Bronchial epithelial cell (primary cell): ENCODE measurements around the gene FASN. TPM values are rescaled to one million over a fixed set of nuclear protein-coding genes. Genes with fewer than 3 reads are reported as not detected.

Source experiments
- DNase-seq: peaks from one replicate; pipeline ENCODE4 v3.0.0-alpha.2; 2010; ENCODE audit warnings: low read depth
- FAIRE-seq: peaks from 2 replicates; lab custom pipeline; 2011; peaks lifted over from hg19 to GRCh38; lab: Jason Lieb, UNC
- H3K27me3 ChIP-seq: 2 replicates; pipeline ENCODE4 v1.5.1; 2011; ENCODE audit warnings: low read length; ENCODE audit not compliant: control insufficient read depth, insufficient read depth
- H3K36me3 ChIP-seq: 2 replicates; pipeline ENCODE4 v1.5.1; 2011; ENCODE audit warnings: low read length; ENCODE audit not compliant: control insufficient read depth, insufficient read depth
- H3K4me3 ChIP-seq: 2 replicates; pipeline ENCODE4 v1.5.1; 2011; ENCODE audit warnings: mild to moderate bottlenecking, low read depth, low read length, control low read depth
- CTCF ChIP-seq: IDR thresholded peaks from 2 replicates; pipeline ENCODE4 v1.5.1; 2011; ENCODE audit warnings: mild to moderate bottlenecking, moderate library complexity, low read length, control low read depth, inconsistent platforms; ENCODE audit not compliant: insufficient read depth, severe bottlenecking
- total RNA-seq: library from RNA; depleted of rRNA; stranded (reverse); fragments of >200 nt; gene quantifications from 2 replicates; pipeline ENCODE4 v1.2.1, GENCODE V29; 2014

Gene FASN
- total RNA-seq, 1 donor from 2014 or later = 37.1 TPM

GRCh38 chr17:82065193-82065637, 32.8 kb downstream of the FASN start:
- FAIRE-seq (no peak), DNase-seq (no peak)
- peaks cover 28% of the 10 kb centered on the region for H3K36me3 ChIP-seq
- H3K27me3 ChIP-seq = no peaks in the 10 kb centered on the region
- peak overlapping the region; percentile 75 for H3K4me3 ChIP-seq
- TF ChIP-seq CTCF = no peak

- TF ChIP-seq CTCF = no peak
- Histone ChIP-seq H3K27me3 (no peaks in the 10 kb centered on the region), H3K4me3 (peak overlapping the region; percentile 75), H3K36me3 (peaks cover 32% of the 10 kb centered on the region)
- FAIRE-seq (no peak), DNase-seq (peak; percentile 20)
Observed at GRCh38 chr17:82064433-82065192, 33.4 kb downstream of the FASN start.

GRCh38 chr17:82063424-82064415, 34.3 kb downstream of the FASN start:
- Histone ChIP-seq H3K27me3 (no peaks in the 10 kb centered on the region), H3K36me3 (peaks cover 37% of the 10 kb centered on the region), H3K4me3 (no peak overlapping the region)
- no peak for DNase-seq
- no peak for TF ChIP-seq CTCF
- FAIRE-seq = no peak

- DNase-seq (no peak), FAIRE-seq (no peak)
- TF ChIP-seq CTCF = no peak
- peaks cover 39% of the 10 kb centered on the region for H3K36me3 ChIP-seq
- H3K4me3 ChIP-seq = no peak overlapping the region
- no peaks in the 10 kb centered on the region for H3K27me3 ChIP-seq
Observed at GRCh38 chr17:82062984-82063368, 35.1 kb downstream of the FASN start.

GRCh38 chr17:82062076-82062983, 35.7 kb downstream of the FASN start:
- H3K36me3 ChIP-seq = peaks cover 39% of the 10 kb centered on the region
- DNase-seq = no peak
- FAIRE-seq = no peak
- H3K27me3 ChIP-seq = no peaks in the 10 kb centered on the region
- no peak for TF ChIP-seq CTCF
- H3K4me3 ChIP-seq = no peak overlapping the region
